NCI-H69 (cell line): ENCODE measurements around the gene CALR.
"Not testable (repeated sequence)": the region's sequence is repeated elsewhere in the genome, so short reads cannot be mapped to it uniquely, and the experiment has no call there.

Experiments
- DNase-seq: peaks from one replicate; lab custom pipeline; 2025; lab: John Stamatoyannopoulos, UW

The CALR gene

GRCh38 chr19:12933287-12934072 is 4.9 kb upstream of the CALR start, which contains the start of gene FARSA:
FARSA (minus strand) TSS chr19:12933711; CDS start chr19:12933696, 15 bp downstream.
- peak; percentile 97 for DNase-seq

GRCh38 chr19:12935071-12935470 is 3.3 kb upstream of the CALR start:
- DNase-seq: no peak

- DNase-seq: peak; percentile 44
Measured at GRCh38 chr19:12936582-12936981, 1.8 kb upstream of the CALR start.

- peak; percentile 93 for DNase-seq
Measured at GRCh38 chr19:12937093-12937926, 1.1 kb upstream of the CALR start.

- peak; percentile 75 for DNase-seq
Measured at GRCh38 chr19:12938779-12939601, 581 bp downstream of the CALR start.

- no peak for DNase-seq
Measured at GRCh38 chr19:12939975-12940423, 1.6 kb downstream of the CALR start.

- no peak for DNase-seq
Measured at GRCh38 chr19:12940897-12941296, 2.5 kb downstream of the CALR start.

- DNase-seq: no peak
Measured at GRCh38 chr19:12943437-12944044, 5.1 kb downstream of the CALR start.

GRCh38 chr19:12944104-12944674 is 5.8 kb downstream of the CALR start:
- no peak for DNase-seq

- peak; percentile 99 for DNase-seq
Measured at GRCh38 chr19:12945479-12946091, 7.2 kb downstream of the CALR start, which contains the start of gene RAD23A. RAD23A (plus strand) TSS chr19:12945862; CDS start chr19:12945949, 87 bp downstream.

GRCh38 chr19:12946092-12946721 is 7.8 kb downstream of the CALR start:
- DNase-seq: peak; percentile 84

GRCh38 chr19:12946731-12947496 is 8.5 kb downstream of the CALR start:
- DNase-seq: no peak

- no peak for DNase-seq
Measured at GRCh38 chr19:12947702-12948611, 9.5 kb downstream of the CALR start.

- no peak for DNase-seq
Measured at GRCh38 chr19:12948612-12949362, 10.4 kb downstream of the CALR start.

GRCh38 chr19:12949363-12950283 is 11.2 kb downstream of the CALR start:
- peak; percentile 33 for DNase-seq

GRCh38 chr19:12952050-12952449 is 13.6 kb downstream of the CALR start:
- not testable (repeated sequence) for DNase-seq
